Osteoblast (primary cell): ENCODE data around the gene CHRM2. TPM values are rescaled to one million over a fixed set of nuclear protein-coding genes. Genes with fewer than 3 reads are reported as not detected.
A peak's percentile ranks its signal among the peaks of the same experiment; 100 is the strongest.

Source experiments
- DNase-seq: peaks from one replicate; pipeline ENCODE4 v3.0.0; 2011; ENCODE audit warnings: low spot score, mixed read lengths; ENCODE audit not compliant: insufficient read length; ENCODE audit errors: missing footprints
- H2AFZ ChIP-seq: 2 replicates; pipeline ENCODE4 v1.6.0; 2011; ENCODE audit warnings: mild to moderate bottlenecking, low read length
- H3K27ac ChIP-seq: 2 replicates; pipeline ENCODE4 v1.5.1; 2011; ENCODE audit warnings: mild to moderate bottlenecking, low read depth, low read length, moderate library complexity
- H3K27me3 ChIP-seq: 2 replicates; pipeline ENCODE4 v1.6.0; 2012; ENCODE audit warnings: mild to moderate bottlenecking, control low read depth, inconsistent platforms, low read length, moderate library complexity; ENCODE audit not compliant: insufficient read depth
- H3K36me3 ChIP-seq: 2 replicates; pipeline ENCODE4 v1.5.1; 2011; ENCODE audit warnings: mild to moderate bottlenecking, low read length, control low read depth, moderate library complexity; ENCODE audit not compliant: insufficient read depth
- H3K4me1 ChIP-seq: 2 replicates; pipeline ENCODE4 v1.5.1; 2011; ENCODE audit warnings: mild to moderate bottlenecking, low read length, control low read depth, moderate library complexity; ENCODE audit not compliant: insufficient read depth
- H3K4me2 ChIP-seq: 2 replicates; pipeline ENCODE4 v1.6.0; 2011; ENCODE audit warnings: mild to moderate bottlenecking, low read length; ENCODE audit not compliant: insufficient read depth
- H3K4me3 ChIP-seq: fragments of 200-600 bp; sonication (generic); 3 replicates; pipeline ENCODE4 v1.5.1; 2012; ENCODE audit warnings: mild to moderate bottlenecking, low read length, inconsistent platforms; ENCODE audit not compliant: insufficient read depth
- H3K79me2 ChIP-seq: 2 replicates; pipeline ENCODE4 v1.6.0; 2012; ENCODE audit warnings: mild to moderate bottlenecking, low read length, control low read depth, inconsistent platforms; ENCODE audit not compliant: insufficient read depth
- H3K9me3 ChIP-seq: 2 replicates; pipeline ENCODE4 v1.5.1; 2011; ENCODE audit warnings: low read depth, low read length, control low read depth
- H4K20me1 ChIP-seq: 2 replicates; pipeline ENCODE4 v1.6.0; 2012; ENCODE audit warnings: mild to moderate bottlenecking, low read length, control low read depth; ENCODE audit not compliant: insufficient read depth
- CTCF ChIP-seq: IDR thresholded peaks from 2 replicates; pipeline ENCODE4 v1.5.1; 2011; ENCODE audit warnings: mild to moderate bottlenecking, low read depth, low read length, moderate library complexity; ENCODE audit errors: extremely low read depth
- total RNA-seq: library from RNA; depleted of rRNA; stranded (reverse); fragments of >200 nt; gene quantifications from 2 replicates; pipeline ENCODE4 v1.2.3, GENCODE V29; 2012

The CHRM2 gene
- total RNA-seq, 1 donor, result under 0.01 TPM

- peaks cover 32% of the 10 kb centered on the region for H3K4me1 ChIP-seq
- no peaks in the 10 kb centered on the region for H3K79me2 ChIP-seq
- no peaks in the 10 kb centered on the region for H3K27me3 ChIP-seq
- DNase-seq, result no peak
- H3K4me2 ChIP-seq, result peak overlapping the region; percentile 21
- no peak for TF ChIP-seq CTCF
- no peaks in the 10 kb centered on the region for H3K9me3 ChIP-seq
- H3K36me3 ChIP-seq, result no peaks in the 10 kb centered on the region
- H2AFZ ChIP-seq, result no peak overlapping the region
- H3K27ac ChIP-seq, result peak overlapping the region; percentile 65
- H4K20me1 ChIP-seq, result no peaks in the 10 kb centered on the region
- no peak overlapping the region for H3K4me3 ChIP-seq
These were observed 87.8 kb downstream of the CHRM2 start for GRCh38 chr7:136956232-136956631.

GRCh38 chr7:136956671-136957070 is 88.2 kb downstream of the CHRM2 start:
- no peaks in the 10 kb centered on the region for H3K9me3 ChIP-seq
- TF ChIP-seq CTCF, result no peak
- peak overlapping the region; percentile 49 for H2AFZ ChIP-seq
- peaks cover 32% of the 10 kb centered on the region for H3K4me1 ChIP-seq
- no peak overlapping the region for H3K4me2 ChIP-seq
- H3K79me2 ChIP-seq, result no peaks in the 10 kb centered on the region
- H3K4me3 ChIP-seq, result no peak overlapping the region
- no peaks in the 10 kb centered on the region for H3K36me3 ChIP-seq
- no peak for DNase-seq
- H3K27me3 ChIP-seq, result no peaks in the 10 kb centered on the region
- H4K20me1 ChIP-seq, result no peaks in the 10 kb centered on the region
- H3K27ac ChIP-seq, result peak overlapping the region; percentile 65

GRCh38 chr7:136957391-136957790 is 88.9 kb downstream of the CHRM2 start:
- Histone ChIP-seq H3K4me3 (no peak overlapping the region), H3K27me3 (no peaks in the 10 kb centered on the region), H3K27ac (peak overlapping the region; percentile 65), H3K4me2 (no peak overlapping the region), H3K79me2 (no peaks in the 10 kb centered on the region), H3K4me1 (peaks cover 32% of the 10 kb centered on the region), H2AFZ (no peak overlapping the region), H4K20me1 (no peaks in the 10 kb centered on the region), H3K9me3 (no peaks in the 10 kb centered on the region), H3K36me3 (no peaks in the 10 kb centered on the region)
- no peak for TF ChIP-seq CTCF
- DNase-seq, result no peak

- no peak overlapping the region for H3K4me2 ChIP-seq
- no peaks in the 10 kb centered on the region for H3K79me2 ChIP-seq
- no peaks in the 10 kb centered on the region for H3K27me3 ChIP-seq
- TF ChIP-seq CTCF, result no peak
- no peaks in the 10 kb centered on the region for H4K20me1 ChIP-seq
- H2AFZ ChIP-seq, result no peak overlapping the region
- no peak for DNase-seq
- H3K36me3 ChIP-seq, result no peaks in the 10 kb centered on the region
- H3K27ac ChIP-seq, result no peak overlapping the region
- peaks cover 32% of the 10 kb centered on the region for H3K4me1 ChIP-seq
- no peaks in the 10 kb centered on the region for H3K9me3 ChIP-seq
- H3K4me3 ChIP-seq, result no peak overlapping the region
These were observed 89.6 kb downstream of the CHRM2 start for GRCh38 chr7:136958016-136958415.
